ENCODE results near the gene ONECUT3. TPM values are rescaled to one million over a fixed set of nuclear protein-coding genes. Genes with fewer than 3 reads are reported as not detected.

ONECUT3 gene
- total and polyA plus RNA-seq, 9 of the 15 experiments (the other 6 are each of a cell fraction or from before 2014, with no cell fraction given), result not detected

DNA sequence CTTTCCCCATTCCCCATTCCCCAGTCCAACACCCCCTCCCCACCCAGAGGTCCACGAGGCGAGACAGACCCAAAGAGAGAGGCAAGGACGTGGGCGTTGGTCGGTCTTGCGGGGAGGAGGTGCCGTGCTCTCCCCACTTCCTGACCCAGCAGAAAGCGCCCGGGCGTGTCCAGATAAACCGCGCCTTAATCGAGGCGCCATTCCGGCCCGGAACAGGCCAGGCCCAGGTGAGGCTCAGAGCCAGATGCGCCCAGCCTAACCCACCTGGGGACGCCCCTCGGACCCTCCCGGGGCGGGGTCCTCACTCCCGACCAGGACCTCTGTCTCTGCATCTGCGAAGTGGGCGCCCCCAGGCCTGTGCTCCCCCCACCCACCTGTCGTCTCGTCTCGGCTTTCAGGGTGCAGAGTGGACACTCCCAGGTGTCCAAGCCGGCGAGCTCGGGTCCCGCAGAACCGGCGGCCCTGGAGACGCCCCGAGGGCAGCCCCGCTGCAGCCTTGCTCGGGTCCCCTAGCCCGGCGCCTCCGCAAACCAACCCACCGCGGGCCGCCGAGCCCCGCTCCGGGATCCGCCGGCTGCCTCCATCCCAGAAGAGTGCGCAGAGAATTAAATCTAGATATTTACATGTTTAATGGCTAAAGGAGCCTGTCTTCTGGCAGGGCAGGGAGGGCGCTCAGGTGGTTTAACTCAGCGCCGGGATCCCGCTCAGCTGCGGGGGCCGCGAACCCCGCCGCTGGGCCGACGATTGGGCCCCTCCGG, 5.0 kb upstream of the ONECUT3 start (continued):
- TF ChIP-seq, protein P1, sequence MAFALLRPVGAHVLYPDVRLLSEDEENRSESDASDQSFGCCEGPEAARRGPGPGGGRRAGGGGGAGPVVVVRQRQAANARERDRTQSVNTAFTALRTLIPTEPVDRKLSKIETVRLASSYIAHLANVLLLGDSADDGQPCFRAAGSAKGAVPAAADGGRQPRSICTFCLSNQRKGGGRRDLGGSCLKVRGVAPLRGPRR (CRISPR knock-in tag; IDR thresholded peaks at IDR 0.05), result no peak
- no peak for TF ChIP-seq SP2 (IDR thresholded peaks at IDR 0.05; ENCODE audit: extremely low read depth, low read depth, low read length, poor library complexity, severe bottlenecking)
- peak; percentile 32; the same call in 1 of the 2 replicates for TF ChIP-seq BCOR (IDR thresholded peaks at IDR 0.05)
- TF ChIP-seq, protein P2, sequence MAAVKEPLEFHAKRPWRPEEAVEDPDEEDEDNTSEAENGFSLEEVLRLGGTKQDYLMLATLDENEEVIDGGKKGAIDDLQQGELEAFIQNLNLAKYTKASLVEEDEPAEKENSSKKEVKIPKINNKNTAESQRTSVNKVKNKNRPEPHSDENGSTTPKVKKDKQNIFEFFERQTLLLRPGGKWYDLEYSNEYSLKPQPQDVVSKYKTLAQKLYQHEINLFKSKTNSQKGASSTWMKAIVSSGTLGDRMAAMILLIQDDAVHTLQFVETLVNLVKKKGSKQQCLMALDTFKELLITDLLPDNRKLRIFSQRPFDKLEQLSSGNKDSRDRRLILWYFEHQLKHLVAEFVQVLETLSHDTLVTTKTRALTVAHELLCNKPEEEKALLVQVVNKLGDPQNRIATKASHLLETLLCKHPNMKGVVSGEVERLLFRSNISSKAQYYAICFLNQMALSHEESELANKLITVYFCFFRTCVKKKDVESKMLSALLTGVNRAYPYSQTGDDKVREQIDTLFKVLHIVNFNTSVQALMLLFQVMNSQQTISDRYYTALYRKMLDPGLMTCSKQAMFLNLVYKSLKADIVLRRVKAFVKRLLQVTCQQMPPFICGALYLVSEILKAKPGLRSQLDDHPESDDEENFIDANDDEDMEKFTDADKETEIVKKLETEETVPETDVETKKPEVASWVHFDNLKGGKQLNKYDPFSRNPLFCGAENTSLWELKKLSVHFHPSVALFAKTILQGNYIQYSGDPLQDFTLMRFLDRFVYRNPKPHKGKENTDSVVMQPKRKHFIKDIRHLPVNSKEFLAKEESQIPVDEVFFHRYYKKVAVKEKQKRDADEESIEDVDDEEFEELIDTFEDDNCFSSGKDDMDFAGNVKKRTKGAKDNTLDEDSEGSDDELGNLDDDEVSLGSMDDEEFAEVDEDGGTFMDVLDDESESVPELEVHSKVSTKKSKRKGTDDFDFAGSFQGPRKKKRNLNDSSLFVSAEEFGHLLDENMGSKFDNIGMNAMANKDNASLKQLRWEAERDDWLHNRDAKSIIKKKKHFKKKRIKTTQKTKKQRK (IDR thresholded peaks at IDR 0.05; ENCODE audit: borderline replicate concordance, low read depth, low read length), result no peak
- TF ChIP-seq GATA2 (CRISPR knock-in tag; IDR thresholded peaks at IDR 0.05), result no peak
- TF ChIP-seq KLF13 (tag; IDR thresholded peaks at IDR 0.05; ENCODE audit: borderline replicate concordance, low read depth), result 0 out of 2 replicates have a peak, but pooled peaks have one; percentile 31
- TF ChIP-seq, protein P3, sequence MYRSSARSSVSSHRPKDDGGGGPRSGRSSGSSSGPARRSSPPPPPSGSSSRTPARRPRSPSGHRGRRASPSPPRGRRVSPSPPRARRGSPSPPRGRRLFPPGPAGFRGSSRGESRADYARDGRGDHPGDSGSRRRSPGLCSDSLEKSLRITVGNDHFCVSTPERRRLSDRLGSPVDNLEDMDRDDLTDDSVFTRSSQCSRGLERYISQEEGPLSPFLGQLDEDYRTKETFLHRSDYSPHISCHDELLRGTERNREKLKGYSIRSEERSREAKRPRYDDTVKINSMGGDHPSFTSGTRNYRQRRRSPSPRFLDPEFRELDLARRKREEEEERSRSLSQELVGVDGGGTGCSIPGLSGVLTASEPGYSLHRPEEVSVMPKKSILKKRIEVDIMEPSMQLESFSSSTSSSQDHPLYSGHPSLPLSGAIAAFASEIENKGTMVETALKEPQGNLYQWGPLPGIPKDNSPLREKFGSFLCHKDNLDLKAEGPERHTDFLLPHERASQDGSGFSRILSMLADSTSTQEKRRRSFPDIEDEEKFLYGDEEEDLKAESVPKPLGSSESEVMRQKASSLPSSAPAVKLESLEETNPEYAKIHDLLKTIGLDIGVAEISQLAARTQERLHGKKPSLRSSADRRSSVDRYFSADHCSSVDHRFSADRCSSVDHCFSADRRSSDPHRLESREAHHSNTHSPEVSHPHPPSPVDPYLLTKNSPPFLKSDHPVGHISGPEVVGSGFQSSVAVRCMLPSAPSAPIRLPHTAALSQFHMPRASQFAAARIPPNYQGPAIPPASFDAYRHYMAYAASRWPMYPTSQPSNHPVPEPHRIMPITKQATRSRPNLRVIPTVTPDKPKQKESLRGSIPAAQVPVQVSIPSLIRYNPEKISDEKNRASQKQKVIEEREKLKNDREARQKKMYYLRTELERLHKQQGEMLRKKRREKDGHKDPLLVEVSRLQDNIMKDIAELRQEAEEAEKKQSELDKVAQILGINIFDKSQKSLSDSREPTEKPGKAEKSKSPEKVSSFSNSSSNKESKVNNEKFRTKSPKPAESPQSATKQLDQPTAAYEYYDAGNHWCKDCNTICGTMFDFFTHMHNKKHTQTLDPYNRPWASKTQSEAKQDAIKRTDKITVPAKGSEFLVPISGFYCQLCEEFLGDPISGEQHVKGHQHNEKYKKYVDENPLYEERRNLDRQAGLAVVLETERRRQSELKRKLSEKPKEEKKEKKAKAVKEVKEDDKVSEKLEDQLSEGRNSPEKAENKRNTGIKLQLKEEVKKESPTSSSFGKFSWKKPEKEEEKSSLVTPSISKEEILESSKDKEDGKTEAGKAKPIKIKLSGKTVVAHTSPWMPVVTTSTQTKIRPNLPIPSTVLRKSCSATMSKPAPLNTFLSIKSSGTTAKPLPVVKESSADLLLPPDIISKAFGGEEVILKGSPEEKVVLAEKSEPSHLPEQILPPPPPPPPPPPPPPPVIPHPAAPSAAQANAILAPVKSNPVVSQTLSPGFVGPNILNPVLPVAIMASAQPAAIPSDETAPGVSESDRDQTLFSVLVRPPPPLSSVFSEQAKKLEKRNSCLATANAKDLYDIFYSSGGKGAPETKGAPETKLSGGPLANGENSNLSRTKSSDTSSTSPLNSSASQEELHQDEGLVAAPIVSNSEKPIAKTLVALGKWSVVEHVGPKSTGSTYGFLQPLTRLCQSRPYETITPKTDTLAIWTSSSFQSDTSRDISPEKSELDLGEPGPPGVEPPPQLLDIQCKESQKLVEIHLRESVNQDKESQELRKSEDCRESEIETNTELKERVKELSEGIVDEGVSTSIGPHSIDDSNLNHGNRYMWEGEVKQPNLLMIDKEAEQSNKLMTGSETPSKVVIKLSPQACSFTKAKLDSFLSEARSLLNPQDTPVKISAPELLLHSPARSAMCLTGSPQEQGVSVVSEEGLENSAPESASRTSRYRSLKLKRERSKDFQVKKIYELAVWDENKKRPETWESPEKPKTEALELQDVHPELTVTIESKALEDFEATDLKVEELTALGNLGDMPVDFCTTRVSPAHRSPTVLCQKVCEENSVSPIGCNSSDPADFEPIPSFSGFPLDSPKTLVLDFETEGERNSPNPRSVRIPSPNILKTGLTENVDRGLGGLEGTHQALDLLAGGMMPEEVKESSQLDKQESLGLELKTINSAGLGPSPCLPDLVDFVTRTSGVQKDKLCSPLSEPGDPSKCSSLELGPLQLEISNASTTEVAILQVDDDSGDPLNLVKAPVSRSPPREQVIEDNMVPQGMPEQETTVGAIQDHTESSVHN (IDR thresholded peaks at IDR 0.05; ENCODE audit: borderline replicate concordance in 1 of 2, low read depth in 1 of 2), result no peak
- TF ChIP-seq, protein P4, sequence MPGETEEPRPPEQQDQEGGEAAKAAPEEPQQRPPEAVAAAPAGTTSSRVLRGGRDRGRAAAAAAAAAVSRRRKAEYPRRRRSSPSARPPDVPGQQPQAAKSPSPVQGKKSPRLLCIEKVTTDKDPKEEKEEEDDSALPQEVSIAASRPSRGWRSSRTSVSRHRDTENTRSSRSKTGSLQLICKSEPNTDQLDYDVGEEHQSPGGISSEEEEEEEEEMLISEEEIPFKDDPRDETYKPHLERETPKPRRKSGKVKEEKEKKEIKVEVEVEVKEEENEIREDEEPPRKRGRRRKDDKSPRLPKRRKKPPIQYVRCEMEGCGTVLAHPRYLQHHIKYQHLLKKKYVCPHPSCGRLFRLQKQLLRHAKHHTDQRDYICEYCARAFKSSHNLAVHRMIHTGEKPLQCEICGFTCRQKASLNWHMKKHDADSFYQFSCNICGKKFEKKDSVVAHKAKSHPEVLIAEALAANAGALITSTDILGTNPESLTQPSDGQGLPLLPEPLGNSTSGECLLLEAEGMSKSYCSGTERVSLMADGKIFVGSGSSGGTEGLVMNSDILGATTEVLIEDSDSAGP (CRISPR knock-in tag; IDR thresholded peaks at IDR 0.05), result 0 out of 2 replicates have a peak, but pooled peaks have one; percentile 45
- no peak for TF ChIP-seq MIER1 (IDR thresholded peaks at IDR 0.05; ENCODE audit: low read depth)
- TF ChIP-seq, protein P5, sequence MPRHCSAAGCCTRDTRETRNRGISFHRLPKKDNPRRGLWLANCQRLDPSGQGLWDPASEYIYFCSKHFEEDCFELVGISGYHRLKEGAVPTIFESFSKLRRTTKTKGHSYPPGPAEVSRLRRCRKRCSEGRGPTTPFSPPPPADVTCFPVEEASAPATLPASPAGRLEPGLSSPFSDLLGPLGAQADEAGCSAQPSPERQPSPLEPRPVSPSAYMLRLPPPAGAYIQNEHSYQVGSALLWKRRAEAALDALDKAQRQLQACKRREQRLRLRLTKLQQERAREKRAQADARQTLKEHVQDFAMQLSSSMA (CRISPR knock-in tag; IDR thresholded peaks at IDR 0.05), result no peak
- peak; percentile 13 for TF ChIP-seq HMGN3 (IDR thresholded peaks at IDR 0.05; ENCODE audit: borderline replicate concordance, extremely low read depth, insufficient read length, low read depth, low read length)
